ENCODE data around the gene ATF4.

DNA sequence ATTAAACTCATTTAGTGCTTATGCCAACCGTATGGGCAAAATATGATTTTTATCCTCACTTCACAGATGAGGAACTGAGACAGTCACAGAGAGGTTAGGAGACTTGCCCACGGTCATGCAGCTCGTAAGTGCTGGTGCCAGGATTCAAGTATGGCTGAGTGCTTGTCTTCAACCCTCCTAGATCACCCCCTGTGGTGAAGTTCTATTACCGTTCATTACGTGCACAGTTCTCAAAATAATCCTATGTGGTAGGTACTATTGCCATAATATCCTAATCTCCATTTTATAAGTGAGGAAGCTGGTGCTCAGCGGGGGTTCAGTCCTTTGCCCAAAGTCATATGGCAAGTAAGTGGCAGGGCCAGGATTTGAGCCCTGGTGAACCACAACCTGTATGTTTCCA is 16.7 kb upstream of the ATF4 start:
- TF ChIP-seq MXI1 (conservative IDR thresholded peaks at IDR 0.05; ENCODE audit: poor library complexity, severe bottlenecking) = no peak
- no peak for TF ChIP-seq EZH2 (IDR thresholded peaks at IDR 0.05; ENCODE audit: borderline replicate concordance, insufficient read depth, low read length, poor library complexity, severe bottlenecking)
- TF ChIP-seq, protein P1, sequence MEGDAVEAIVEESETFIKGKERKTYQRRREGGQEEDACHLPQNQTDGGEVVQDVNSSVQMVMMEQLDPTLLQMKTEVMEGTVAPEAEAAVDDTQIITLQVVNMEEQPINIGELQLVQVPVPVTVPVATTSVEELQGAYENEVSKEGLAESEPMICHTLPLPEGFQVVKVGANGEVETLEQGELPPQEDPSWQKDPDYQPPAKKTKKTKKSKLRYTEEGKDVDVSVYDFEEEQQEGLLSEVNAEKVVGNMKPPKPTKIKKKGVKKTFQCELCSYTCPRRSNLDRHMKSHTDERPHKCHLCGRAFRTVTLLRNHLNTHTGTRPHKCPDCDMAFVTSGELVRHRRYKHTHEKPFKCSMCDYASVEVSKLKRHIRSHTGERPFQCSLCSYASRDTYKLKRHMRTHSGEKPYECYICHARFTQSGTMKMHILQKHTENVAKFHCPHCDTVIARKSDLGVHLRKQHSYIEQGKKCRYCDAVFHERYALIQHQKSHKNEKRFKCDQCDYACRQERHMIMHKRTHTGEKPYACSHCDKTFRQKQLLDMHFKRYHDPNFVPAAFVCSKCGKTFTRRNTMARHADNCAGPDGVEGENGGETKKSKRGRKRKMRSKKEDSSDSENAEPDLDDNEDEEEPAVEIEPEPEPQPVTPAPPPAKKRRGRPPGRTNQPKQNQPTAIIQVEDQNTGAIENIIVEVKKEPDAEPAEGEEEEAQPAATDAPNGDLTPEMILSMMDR (IDR thresholded peaks at IDR 0.05; ENCODE audit: poor library complexity, severe bottlenecking) = no peak
- no peak for TF ChIP-seq EP300 (conservative IDR thresholded peaks at IDR 0.05; ENCODE audit: poor library complexity, severe bottlenecking)
- no peak for TF ChIP-seq RAD21 (conservative IDR thresholded peaks at IDR 0.05)
